Endodermal cell (in vitro differentiated cells): ENCODE data around the gene ZMYM2. TPM values are rescaled to one million over a fixed set of nuclear protein-coding genes. Genes with fewer than 3 reads are reported as not detected.

Experiments used
- DNase-seq: peaks from one replicate; pipeline ENCODE4 v3.0.0-alpha.2; 2017
- H3K27ac ChIP-seq: 2 replicates; pipeline ENCODE4 v1.5.1; 2013; ENCODE audit warnings: mild to moderate bottlenecking, low read depth, low read length, moderate library complexity
- H3K27me3 ChIP-seq: 2 replicates; pipeline ENCODE4 v1.6.1; 2013; ENCODE audit warnings: mild to moderate bottlenecking, low read length, moderate library complexity; ENCODE audit not compliant: insufficient read depth, control insufficient read depth, poor library complexity, severe bottlenecking
- H3K36me3 ChIP-seq: 2 replicates; pipeline ENCODE4 v1.7.0; 2013; ENCODE audit warnings: mild to moderate bottlenecking, low read length, moderate library complexity; ENCODE audit not compliant: control insufficient read depth, insufficient read depth
- H3K4me1 ChIP-seq: one replicate; pipeline ENCODE4 v1.7.0; 2013; ENCODE audit warnings: low read length; ENCODE audit not compliant: control insufficient read depth, insufficient read depth
- H3K4me3 ChIP-seq: 2 replicates; pipeline ENCODE4 v1.5.1; 2013; ENCODE audit warnings: mild to moderate bottlenecking, low read length, moderate library complexity
- H3K9ac ChIP-seq: 2 replicates; pipeline ENCODE4 v1.6.1; 2013; ENCODE audit warnings: mild to moderate bottlenecking, low read length, moderate library complexity; ENCODE audit not compliant: poor library complexity, severe bottlenecking; ENCODE audit errors: extremely low read depth
- H3K9me3 ChIP-seq: 2 replicates; pipeline ENCODE4 v1.6.1; 2013; ENCODE audit warnings: mild to moderate bottlenecking, low read length, moderate library complexity; ENCODE audit not compliant: control insufficient read depth
- H3K27ac Mint-ChIP-seq: 2 replicates; pipeline ENCODE4 v1.8.0; 2020; ENCODE audit warnings: mixed read lengths
- H3K27me3 Mint-ChIP-seq: 2 replicates; pipeline ENCODE4 v1.8.0; 2021; ENCODE audit warnings: mild to moderate bottlenecking, mixed read lengths; ENCODE audit not compliant: insufficient read depth
- H3K36me3 Mint-ChIP-seq: 2 replicates; pipeline ENCODE4 v1.8.0; 2020; ENCODE audit warnings: low read depth, mixed read lengths
- H3K4me1 Mint-ChIP-seq: 2 replicates; pipeline ENCODE4 v1.8.0; 2020; ENCODE audit warnings: mixed read lengths
- H3K4me3 Mint-ChIP-seq: 2 replicates; pipeline ENCODE4 v1.8.0; 2020; ENCODE audit warnings: mild to moderate bottlenecking, moderate library complexity, mixed read lengths
- H3K9me3 Mint-ChIP-seq: 2 replicates; pipeline ENCODE4 v1.8.0; 2020; ENCODE audit warnings: mild to moderate bottlenecking, mixed read lengths
- CTCF ChIP-seq: fragments of 200-600 bp; sonication (generic); conservative IDR thresholded peaks from 2 replicates; pipeline ENCODE4 v1.5.0; 2021; ENCODE audit warnings: antibody characterized with exemption, mild to moderate bottlenecking
- WGBS, 2 experiments: methylation state at CpG; one replicate each; pipeline versions ENCODE4 v1.1.5 to v1.1.7; 2013; ENCODE audit warnings: missing lambda C conversion rate in 2 of 2, mixed read lengths in 1 of 2; ENCODE audit not compliant: insufficient coverage in 1 of 2, insufficient read length in 1 of 2; 5-methylcytosine and 5-hydroxymethylcytosine counted together
- total RNA-seq, 2 donors: library from RNA; stranded (reverse); fragmentation: NEBNext Ultra II Directional in 1 of 2; extraction: Animal tissue kit (Norgen Biotek cat#: 25700) in 1 of 2; gene quantifications; 2 replicates in 1 of 2; 3 replicates in 1 of 2; pipeline ENCODE4 v1.2.1, GENCODE V29; 2021

Gene ZMYM2
- total RNA-seq, 2 donors from 2014 or later: 200 to 207 TPM

- Mint-ChIP-seq H3K27me3 (no peaks in the 10 kb centered on the region), H3K4me1 (peaks cover 31% of the 10 kb centered on the region), H3K27ac (peak overlapping the region; percentile 92), H3K36me3 (peaks cover 32% of the 10 kb centered on the region), H3K9me3 (no peaks in the 10 kb centered on the region), H3K4me3 (no peak overlapping the region)
- 40% methylated on average over 2 of the region's 2 CpGs; no CpG with 5 or more reads in 1 of the 2 experiments for WGBS, 2 experiments
- Histone ChIP-seq H3K4me3 (no peak overlapping the region), H3K9ac (peak overlapping the region; percentile 13), H3K27ac (no peak overlapping the region), H3K36me3 (peaks cover 54% of the 10 kb centered on the region), H3K4me1 (no peaks in the 10 kb centered on the region), H3K9me3 (no peaks in the 10 kb centered on the region), H3K27me3 (no peaks in the 10 kb centered on the region)
- no peak for TF ChIP-seq CTCF
- peak; percentile 48 for DNase-seq
These were observed 26.7 kb downstream of the ZMYM2 start for GRCh38 chr13:19985219-19985556.

- Mint-ChIP-seq H3K36me3 (peaks cover 46% of the 10 kb centered on the region), H3K9me3 (no peaks in the 10 kb centered on the region), H3K4me3 (no peak overlapping the region), H3K27ac (peak overlapping the region; percentile 64), H3K27me3 (no peaks in the 10 kb centered on the region), H3K4me1 (peaks cover 9% of the 10 kb centered on the region)
- no peaks in the 10 kb centered on the region for H3K9me3 ChIP-seq
- WGBS, 2 experiments: 95 to 100% methylated on average over 1 to 2 of the region's 2 CpGs
- no peak overlapping the region for H3K27ac ChIP-seq
- H3K27me3 ChIP-seq: no peaks in the 10 kb centered on the region
- no peak overlapping the region for H3K4me3 ChIP-seq
- peaks cover 81% of the 10 kb centered on the region for H3K36me3 ChIP-seq
- no peaks in the 10 kb centered on the region for H3K4me1 ChIP-seq
- H3K9ac ChIP-seq: no peak overlapping the region
- no peak for DNase-seq
- no peak for TF ChIP-seq CTCF
These were observed 33.0 kb downstream of the ZMYM2 start for GRCh38 chr13:19991531-19991930.

- 89 to 100% methylated on average over 1 to 2 of the region's 4 CpGs for WGBS, 2 experiments
- DNase-seq: no peak
- H3K27ac ChIP-seq: no peak overlapping the region
- H3K9me3 ChIP-seq: no peaks in the 10 kb centered on the region
- Mint-ChIP-seq H3K4me1 (peaks cover 9% of the 10 kb centered on the region), H3K27ac (no peak overlapping the region), H3K36me3 (peaks cover 52% of the 10 kb centered on the region), H3K4me3 (no peak overlapping the region), H3K9me3 (no peaks in the 10 kb centered on the region), H3K27me3 (no peaks in the 10 kb centered on the region)
- H3K4me3 ChIP-seq: no peak overlapping the region
- no peak overlapping the region for H3K9ac ChIP-seq
- TF ChIP-seq CTCF: no peak
- H3K4me1 ChIP-seq: no peaks in the 10 kb centered on the region
- peaks cover 92% of the 10 kb centered on the region for H3K36me3 ChIP-seq
- H3K27me3 ChIP-seq: no peaks in the 10 kb centered on the region
These were observed 34.5 kb downstream of the ZMYM2 start for GRCh38 chr13:19993024-19993423.
